HG03342 (cell line): Measurements from ENCODE around the gene ABCB10.
"Not testable (repeated sequence)": the region's sequence is repeated elsewhere in the genome, so short reads cannot be mapped to it uniquely, and the experiment has no call there.

ENCODE experiments used
- ATAC-seq: cut with Tn5 transposase; IDR thresholded peaks from one replicate; pipeline ENCODE4 v1.9.1; 2021; ENCODE audit warnings: mild to moderate bottlenecking, moderate library complexity; ENCODE audit not compliant: unreplicated experiment

Gene ABCB10

GRCh38 chr1:229574679-229575442 is 16.4 kb upstream of the ABCB10 start:
- no peak for ATAC-seq

- ATAC-seq, result no peak
Observed at GRCh38 chr1:229572286-229572685, 13.8 kb upstream of the ABCB10 start.

GRCh38 chr1:229570891-229571516 is 12.5 kb upstream of the ABCB10 start:
- no peak for ATAC-seq

DNA sequence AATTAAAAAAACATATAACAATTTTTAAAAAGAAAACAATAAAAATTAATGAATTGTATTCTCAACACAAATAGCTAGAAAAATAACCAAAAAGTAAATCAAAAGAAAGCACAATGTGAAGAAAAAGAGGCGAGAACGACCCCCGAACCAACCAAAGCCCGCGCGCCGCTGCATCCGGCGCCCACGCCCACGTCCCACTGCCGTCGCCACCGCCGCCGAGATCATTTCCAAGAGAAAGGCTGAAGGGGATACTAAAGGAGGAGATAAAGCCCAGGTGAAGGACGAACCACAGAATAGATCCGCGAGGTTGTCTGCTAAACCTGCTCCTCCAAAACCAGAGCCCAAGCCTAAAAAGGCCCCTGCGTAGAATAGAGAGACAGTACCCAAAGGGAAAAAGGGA is 11.8 kb upstream of the ABCB10 start:
- no peak for ATAC-seq

GRCh38 chr1:229567109-229567868 is 8.8 kb upstream of the ABCB10 start:
- no peak for ATAC-seq

- ATAC-seq, result no peak
Observed at GRCh38 chr1:229563701-229564100, 5.2 kb upstream of the ABCB10 start.

DNA sequence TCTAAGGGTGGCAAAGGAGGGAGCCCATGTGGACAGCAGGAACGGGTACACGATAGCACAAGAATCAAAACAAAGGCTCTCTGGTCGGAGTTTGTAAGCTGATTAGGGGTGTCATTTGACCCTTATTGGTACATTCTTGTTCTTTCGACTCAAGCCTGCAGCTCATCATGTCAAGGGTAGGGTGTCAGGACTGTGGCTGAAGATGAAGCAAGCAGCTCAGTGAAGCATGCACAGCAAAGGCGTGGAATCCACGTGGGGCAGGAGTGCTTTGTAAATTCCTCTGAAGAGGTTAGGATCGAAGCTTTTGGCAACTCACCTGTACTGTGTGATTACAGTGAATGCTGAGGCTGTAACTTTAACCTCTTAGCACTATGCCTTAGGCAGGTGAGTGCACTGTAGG is 4.7 kb upstream of the ABCB10 start:
- no peak for ATAC-seq

GRCh38 chr1:229562686-229563085 is 4.2 kb upstream of the ABCB10 start:
- ATAC-seq, result no peak

DNA sequence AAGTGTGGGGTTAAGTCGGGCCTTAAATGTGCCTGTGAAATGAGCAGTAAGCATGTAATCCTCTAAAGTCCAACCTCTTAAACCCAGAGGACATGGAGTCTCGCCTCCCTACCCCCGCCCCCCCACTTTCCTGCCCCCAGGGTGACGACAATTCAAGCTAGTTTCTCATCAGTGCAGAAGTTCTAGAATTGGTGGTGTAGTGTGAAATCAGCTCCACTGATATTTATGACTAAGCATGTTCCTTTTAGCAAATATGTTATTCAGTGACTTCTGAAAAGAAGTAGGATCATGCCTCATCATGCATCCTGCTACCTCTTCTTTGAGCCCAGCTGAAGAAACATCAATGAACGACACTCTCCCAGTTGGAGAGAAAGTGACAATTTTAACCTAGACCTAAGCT is 2.6 kb upstream of the ABCB10 start:
- no peak for ATAC-seq

GRCh38 chr1:229560124-229560523 is 1.6 kb upstream of the ABCB10 start:
- not testable (repeated sequence) for ATAC-seq

- not testable (repeated sequence) for ATAC-seq
Observed at GRCh38 chr1:229559336-229559801, 862 bp upstream of the ABCB10 start.

DNA sequence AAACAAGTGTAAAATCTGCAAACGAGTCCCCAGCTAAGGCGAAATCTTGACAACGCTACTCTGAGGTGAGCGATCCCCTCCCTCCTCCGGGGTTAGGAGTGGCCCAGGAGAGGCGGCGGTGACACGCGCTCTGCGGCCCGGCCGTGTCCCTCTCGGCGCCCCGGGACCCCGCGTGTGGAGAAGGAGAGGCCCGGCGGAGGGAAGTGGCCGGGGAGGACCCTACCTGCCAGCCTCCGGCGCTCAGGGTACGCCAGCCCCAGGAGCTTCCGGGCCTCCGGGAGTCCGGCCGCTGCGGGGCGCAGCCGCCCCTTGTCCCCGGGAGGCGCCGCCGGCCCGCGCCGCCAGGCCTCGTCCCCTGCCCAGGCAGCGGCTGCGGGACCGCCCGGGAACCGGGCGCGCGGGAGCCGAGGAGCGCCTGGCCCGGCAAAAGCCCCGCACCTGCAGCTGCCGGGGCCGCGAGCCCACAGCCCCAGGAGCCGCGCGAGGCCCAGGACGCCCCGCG is 543 bp downstream of the ABCB10 start:
- peak; percentile 24 for ATAC-seq

DNA sequence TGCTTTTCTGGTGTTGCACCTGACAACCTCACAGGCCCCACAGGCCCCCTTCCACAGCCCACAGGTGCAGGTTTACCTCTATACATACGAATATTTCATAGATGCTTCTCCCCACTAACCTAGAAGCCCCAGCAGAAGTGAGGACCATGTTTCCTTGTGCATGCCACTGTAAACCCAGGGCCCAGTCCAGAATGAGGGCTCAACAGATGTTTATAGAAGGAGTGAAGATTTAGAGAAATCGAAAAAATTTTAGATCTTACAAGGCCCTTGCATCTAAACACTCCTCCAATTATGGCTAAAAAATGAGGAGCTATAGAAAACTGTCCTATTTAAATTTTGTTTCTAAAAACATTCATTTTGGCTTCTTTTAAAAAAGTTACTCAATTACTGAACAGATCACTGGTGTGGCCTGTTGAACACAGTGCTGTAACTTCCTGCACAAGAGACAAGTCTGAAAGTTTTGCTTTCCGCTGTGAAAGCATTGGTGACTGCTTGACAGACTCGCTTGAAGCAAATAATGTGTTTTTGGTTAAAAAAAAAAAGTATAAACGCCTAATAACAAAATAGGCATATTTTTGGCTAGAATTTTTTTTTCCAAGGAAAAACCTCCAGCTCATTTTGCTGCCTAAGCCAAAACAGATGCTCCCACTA is 1.2 kb downstream of the ABCB10 start:
- ATAC-seq, result no peak

- ATAC-seq, result no peak
Observed at GRCh38 chr1:229554886-229555621, 3.5 kb downstream of the ABCB10 start.

DNA sequence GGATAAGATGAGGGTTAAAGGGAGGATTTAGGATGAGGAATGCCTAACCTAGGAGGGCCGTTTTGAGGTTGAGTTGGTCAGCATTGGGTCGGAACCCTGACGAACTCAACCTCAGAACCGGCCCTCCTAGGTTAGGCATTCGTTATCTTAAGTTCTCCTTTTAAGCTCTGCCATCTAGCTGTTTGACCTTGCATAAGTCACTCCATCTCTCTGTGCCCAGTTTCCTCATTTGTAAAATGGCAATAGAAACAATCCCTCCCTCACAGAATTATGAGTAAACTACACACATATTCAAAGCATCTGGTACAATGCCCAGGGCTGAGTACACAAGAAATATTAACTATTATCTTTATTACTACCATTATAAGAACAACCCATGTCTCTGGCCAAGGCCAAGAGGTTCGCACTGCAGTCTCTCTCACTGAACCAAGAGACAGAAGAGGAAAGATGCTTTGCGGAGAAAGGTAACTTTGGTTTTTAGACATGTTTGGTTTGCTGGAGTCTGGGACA is 4.8 kb downstream of the ABCB10 start:
- ATAC-seq, result no peak

- ATAC-seq, result no peak
Observed at GRCh38 chr1:229552732-229553131, 5.8 kb downstream of the ABCB10 start.

DNA sequence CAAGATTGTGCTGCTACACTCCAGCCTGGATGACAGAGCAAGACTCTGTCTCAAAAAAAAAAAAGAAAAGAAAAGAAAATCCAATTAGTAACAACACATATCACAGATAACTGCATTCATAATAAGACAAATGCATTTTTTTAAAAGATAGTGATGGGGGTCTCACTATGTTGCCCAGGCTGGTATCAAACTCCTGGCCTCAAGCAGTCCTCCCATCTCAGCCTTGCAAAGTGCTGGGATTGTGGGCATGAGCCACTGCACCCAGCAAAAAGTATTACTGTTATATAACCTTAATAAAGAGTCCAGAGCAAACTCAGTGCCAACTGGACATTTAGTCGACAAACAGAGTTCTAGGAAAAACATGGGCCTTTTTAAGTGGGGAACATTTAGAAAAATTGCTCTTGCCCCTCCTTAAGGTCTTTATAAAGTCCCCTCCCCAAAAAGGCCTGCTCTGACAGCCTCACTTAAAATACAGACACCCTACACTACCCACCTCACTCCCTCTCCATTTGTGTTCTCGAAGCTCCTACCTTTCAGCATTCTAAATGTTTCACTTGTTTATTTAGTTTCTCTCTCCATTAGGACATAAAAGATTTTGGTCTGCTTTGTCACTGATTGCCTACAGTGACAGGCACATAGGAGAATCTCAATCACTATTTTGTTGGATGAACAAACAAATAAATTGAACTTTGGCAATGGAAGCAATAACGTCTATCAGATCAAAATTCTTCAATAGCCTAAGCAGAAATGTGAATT is 7.5 kb downstream of the ABCB10 start:
- no peak for ATAC-seq

- ATAC-seq, result no peak
Observed at GRCh38 chr1:229547542-229547941, 11.0 kb downstream of the ABCB10 start.

GRCh38 chr1:229544587-229544986 is 13.9 kb downstream of the ABCB10 start:
- no peak for ATAC-seq
